HG03460 (cell line): Measurements from ENCODE around the gene ZNF710.

ENCODE experiments used
- ATAC-seq: cut with Tn5 transposase; IDR thresholded peaks from one replicate; pipeline ENCODE4 v1.9.1; 2021; ENCODE audit not compliant: unreplicated experiment

ZNF710 gene

DNA sequence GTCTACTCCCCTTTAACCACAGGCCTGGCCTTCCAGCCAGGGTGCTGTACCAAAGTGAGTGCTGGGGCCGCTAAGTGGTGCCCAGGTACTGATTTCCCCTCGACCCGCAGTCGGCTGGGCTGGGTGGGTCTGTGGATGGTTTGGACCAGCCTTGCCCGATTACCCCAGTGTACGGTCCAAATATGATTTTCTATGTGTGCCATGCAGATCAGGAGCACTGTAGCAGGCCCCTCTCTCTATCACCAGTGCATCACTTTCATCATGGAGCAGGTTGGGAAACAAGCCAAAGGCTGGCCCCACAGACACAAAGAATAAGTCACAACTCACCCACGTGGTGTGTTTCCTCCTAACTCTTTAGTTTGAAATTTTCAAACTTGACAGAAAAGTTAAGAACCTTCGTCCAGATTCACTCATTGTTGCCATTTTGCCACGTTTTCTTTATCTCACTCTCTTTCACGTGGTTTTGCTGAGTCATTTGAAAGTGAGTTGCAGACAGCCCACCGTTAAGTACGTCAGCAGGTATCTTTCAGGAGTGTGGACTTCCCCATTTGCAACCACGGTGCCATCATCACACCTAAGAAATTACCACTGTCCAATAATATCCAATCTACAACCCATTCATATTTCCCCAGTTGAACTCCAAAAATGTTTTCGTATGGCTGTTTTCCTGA lies 37.0 kb downstream of the ZNF710 start:
- ATAC-seq, result no peak

DNA sequence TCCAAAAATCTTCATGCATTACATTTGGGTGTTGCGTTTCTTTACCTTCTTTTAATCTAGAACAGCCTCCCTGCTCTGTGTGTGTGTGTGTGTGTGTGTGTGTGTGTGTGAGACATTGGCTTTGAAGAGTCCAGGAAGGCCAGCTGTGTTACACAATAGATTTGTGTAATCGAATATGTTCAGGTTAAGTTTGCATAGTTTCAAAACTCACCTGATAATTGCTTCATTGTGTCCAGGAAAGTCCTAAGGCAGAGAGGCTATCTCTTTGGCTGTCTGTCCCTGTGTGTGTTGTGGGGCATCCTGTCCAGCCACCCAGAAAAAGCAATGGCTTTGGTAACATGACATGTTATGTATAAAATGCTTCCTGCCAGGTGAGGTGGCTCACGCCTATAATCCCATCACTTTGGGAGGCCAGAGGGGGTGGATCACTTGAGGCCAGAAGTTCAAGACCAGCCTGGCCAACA lies 37.5 kb downstream of the ZNF710 start:
- ATAC-seq, result no peak

- no peak for ATAC-seq
These were observed 38.9 kb downstream of the ZNF710 start for GRCh38 chr15:90039996-90040395.

GRCh38 chr15:90040618-90041017 lies 39.5 kb downstream of the ZNF710 start:
- ATAC-seq, result no peak

GRCh38 chr15:90042356-90042755 lies 41.2 kb downstream of the ZNF710 start:
- no peak for ATAC-seq

GRCh38 chr15:90042766-90043529 lies 41.8 kb downstream of the ZNF710 start:
- ATAC-seq, result no peak

DNA sequence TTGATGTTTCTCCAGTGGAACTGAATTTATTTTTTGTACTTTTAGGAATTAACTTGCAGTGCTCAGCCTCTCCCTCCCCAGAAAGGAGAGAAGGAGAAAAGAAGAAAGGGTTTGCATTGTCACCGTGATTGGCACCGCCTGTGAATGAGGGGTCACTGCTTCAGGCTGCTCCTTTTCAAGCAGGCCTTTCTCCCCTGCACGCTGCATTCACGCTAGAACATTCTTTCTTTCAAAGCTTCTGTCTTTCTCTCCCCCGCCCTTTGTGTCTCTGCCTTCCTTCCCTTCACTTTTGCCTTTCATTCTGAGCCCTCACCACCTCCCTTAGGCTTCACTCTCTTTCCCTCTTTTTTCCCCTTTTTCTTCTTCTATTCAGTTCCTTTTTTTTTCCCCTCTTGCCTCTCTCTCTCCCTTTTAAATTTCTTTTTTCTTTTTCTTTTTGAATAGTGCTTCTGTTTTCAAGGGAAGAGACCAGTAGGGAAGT lies 42.4 kb downstream of the ZNF710 start:
- no peak for ATAC-seq

DNA sequence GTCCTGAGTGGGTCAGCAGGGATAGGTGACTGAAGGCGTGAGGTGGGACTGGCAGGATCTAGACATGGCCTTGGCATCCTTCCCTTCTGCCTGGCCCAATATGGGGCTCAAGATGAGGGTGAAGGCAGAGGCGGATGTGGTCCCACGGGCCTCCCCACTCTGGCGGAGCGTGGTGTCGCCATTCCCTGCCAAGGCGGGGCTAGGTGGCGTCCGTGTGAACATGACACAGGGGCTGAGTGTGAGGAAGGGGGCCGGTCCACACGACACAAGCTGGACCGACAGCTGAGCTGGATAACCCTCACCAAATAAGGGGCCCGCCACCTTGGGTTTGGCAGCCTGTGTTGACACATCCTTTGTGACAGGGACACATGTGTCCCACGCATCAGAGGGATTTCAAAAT lies 43.1 kb downstream of the ZNF710 start:
- ATAC-seq, result no peak

DNA sequence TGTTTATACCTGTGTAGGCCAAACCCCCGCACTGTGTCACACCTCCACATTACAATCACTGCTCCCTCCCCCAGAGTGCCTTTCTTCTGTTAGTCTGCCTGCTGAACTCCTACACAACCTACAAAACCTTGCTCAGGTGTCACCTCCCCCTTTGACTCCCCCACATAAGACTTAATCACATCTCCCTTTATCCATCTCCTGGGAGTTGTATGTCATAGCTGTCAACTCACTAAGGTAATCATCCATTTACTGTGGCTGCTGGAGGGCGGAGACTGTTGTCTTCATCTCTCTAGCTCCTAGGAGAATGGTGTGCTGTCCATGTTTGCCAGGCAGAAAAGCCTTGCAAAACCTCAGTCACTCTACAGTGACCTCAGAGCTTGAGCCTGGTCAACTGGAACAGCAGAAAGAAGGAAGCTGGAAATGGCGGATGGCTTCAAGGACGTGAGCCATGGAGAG lies 43.8 kb downstream of the ZNF710 start:
- ATAC-seq, result no peak

DNA sequence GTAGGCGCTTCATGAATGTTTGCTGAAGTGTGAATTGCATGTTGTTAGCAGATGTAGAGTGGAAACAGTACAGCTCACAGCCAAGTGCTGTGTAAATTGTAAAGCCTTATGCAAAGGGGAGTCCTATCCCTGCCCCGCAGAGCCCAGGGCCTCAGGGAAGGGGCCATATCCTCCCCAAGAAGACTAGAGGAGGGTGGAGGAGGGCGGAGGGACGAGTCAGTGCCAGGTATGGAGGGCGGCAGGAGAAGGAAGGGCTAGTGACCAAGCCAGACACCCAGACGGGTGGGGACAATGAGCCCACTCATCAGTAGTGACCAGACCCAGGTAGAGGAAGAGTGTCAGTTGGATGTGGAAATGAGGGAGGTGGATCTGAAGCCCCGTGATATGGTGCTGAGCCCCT lies 45.2 kb downstream of the ZNF710 start:
- ATAC-seq, result no peak

GRCh38 chr15:90046911-90047392 lies 45.8 kb downstream of the ZNF710 start:
- ATAC-seq, result no peak

GRCh38 chr15:90047956-90048575 lies 46.9 kb downstream of the ZNF710 start:
- ATAC-seq, result no peak

DNA sequence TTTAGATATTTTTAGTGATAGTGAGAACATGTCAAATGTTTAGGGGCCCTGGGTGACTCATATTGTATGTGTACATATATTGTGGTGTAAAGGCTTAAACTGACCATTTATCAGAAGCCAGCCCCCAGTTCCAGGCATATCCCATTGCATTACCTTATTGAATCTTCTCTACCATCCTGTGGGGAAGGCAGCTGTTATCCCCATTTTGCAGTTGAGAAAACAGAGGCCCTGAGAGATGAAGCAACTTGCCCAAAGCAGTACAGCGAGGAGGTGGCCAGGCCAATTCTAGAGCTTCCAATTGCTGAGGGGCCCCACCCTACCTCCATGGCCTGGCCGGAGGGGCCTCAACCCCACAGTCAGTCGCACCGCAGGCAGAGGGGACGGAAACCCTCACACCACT lies 47.9 kb downstream of the ZNF710 start:
- ATAC-seq, result no peak

DNA sequence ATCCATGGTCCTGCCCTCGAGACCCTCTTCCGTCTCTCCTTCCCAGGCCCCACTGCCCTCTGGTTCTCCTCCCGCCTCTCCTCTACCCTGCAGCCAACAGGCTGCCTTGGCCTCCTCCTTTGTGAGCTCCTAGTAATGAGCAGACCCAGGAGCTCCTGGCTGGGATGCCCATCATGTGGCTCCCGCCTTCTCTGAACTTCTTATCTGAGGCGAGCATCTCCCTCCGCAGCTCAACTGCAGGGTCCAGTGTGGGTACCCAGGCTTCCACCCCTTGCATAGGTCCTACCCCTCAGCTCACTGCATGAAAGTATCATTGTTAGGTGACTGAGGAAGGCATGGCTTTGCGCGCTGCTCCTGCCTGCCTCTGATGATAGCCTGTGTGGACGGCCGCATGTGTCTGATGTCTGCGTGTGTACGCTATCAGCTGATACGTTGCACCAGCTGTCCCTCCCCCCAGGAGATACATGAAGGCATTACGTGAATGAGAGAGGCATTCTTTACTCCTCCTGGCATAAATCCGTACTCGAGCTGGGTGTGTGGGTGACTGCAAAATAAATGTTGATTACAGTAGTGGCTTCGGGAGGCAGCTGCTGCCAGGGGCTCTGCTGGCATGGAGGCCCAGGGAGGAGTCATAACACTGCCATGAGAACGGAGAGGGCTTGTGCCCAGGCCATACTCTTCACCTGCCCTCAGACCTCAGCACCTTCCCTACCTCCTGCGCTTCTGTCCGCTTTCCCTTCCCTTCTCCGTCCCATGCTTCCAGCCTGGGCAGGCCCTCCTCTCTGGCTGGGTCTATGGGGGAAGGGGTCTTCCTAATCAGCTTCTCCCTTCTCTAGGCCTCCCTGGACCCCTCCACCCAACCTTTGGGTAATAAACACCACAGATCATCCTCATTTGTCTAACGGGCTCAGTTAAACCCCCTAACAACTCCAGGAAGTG lies 48.8 kb downstream of the ZNF710 start:
- no peak for ATAC-seq

GRCh38 chr15:90051874-90052273 lies 50.8 kb downstream of the ZNF710 start:
- no peak for ATAC-seq

GRCh38 chr15:90053685-90054466 lies 52.8 kb downstream of the ZNF710 start:
- ATAC-seq, result no peak

DNA sequence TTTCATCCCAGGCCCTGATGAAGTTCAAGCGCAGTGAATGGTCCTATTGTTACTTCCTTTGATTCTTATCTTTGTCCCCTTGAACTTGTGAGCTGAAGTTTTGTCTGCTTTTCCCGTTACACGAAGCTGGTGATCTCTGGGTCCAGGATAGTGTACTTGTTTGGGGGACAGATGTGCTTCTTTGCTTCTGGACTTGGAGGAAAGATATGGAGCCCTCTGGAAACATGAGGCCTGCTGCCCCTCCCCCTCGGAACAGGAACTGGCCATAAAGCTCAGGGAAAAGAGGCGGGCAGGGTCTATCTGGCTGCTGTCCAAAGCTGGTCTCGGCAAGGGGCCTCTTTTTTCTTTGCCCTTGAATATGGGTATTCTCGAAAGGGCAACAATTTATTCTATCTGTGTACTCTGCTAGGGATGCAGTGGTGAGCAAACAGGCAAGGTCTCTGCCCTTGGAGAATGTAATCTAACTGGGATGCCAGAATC lies 53.5 kb downstream of the ZNF710 start:
- ATAC-seq, result no peak

DNA sequence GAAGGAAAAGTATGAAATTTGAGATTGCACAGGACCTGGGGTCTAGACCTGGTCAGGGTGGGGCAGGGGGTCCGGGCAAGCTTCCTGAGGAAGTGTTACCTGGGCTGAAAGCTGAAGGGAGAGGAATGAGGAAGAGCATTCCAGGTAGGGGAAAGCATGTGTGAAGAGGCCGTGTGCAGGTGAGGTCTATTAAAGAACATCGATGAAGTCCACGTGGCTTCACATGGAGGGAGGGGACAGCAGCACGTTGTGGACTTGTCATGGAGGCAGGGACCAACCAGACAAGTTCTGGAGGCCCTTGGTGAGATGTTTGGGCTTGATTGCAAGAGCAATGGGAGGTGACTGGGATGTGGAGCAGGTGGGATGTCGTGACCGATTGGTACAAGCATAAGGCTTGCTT lies 54.1 kb downstream of the ZNF710 start:
- ATAC-seq, result no peak

GRCh38 chr15:90056529-90056928 lies 55.4 kb downstream of the ZNF710 start:
- ATAC-seq, result no peak

DNA sequence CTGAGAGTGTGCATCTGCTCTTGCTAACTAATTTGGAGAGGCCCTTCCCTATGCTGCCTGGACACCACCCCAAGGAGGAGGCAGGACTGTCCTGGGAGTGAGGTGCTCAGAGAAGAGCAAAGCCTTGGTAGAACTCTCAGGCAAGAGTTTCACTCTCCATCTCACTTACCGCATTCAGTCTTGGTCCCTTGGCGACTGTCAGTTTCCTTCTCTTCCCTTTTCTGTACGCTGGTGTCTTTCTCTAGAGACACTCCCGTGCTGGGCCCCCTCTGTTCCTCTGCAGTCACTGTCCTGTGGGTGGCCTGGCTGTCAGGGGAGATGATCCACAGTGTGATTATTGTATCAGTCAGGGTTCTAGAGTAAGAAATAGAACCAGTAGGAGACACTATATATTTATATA lies 57.2 kb downstream of the ZNF710 start:
- ATAC-seq, result peak; percentile 27
